Heart left ventricle (tissue), 13 donors: ENCODE results near the gene TMEM179.

Experiments
- POLR2A ChIP-seq, 2 donors: fragments of 450-650 bp; IDR thresholded peaks; one replicate each; pipeline ENCODE4 v1.6.1; 2017; ENCODE audit warnings: antibody characterized with exemption in 2 of 2, mild to moderate bottlenecking in 2 of 2, moderate library complexity in 2 of 2
- TF ChIP-seq, protein P1 (sequence below), 12 donors: fragments of 200-600 bp; sonication (generic) in 4 of 12; IDR thresholded peaks; one replicate each; pipeline versions ENCODE4 v1.5.0 to v1.8.0; 2018 to 2022; ENCODE audit warnings: antibody characterized with exemption in 12 of 12, mild to moderate bottlenecking in 5 of 12
- donor health status: ischemic (EF 13 %, LVEDD 7.1; RV severe dilation, severe dysfunction).
- donor health status: DM: no; HTN: yes; CAD: no.
- donor health status: DM: no; HTN: no; CAD: no.
- donor health status: ischemic (EF 25% LVEDD 6.9; RV normal size, moderate dysfunction).
- donor health status: ischemic (EF 25% LVEDD 5.7; RV mildly dilated, moderate dysfunction).
- donor health status: ischemic (EF 35%, LVEDD 5.7; RV mildly dilated, moderate dysfunction).
- donor health status: nonischemic (EF 11% LVEDD 7.7; RV severe dilation, severe dysfunction).
- donor health status: DM: yes; HTN: yes; CAD: no.
- donor health status: PGD.
- donor health status: ischemic (EF 29% LVEDD 5.4; RV normal size, mild dysfunction).
- donor health status: nonischemic (EF 23%, LVEDD 6.1; RV moderate dilation, normal function).

DNA sequence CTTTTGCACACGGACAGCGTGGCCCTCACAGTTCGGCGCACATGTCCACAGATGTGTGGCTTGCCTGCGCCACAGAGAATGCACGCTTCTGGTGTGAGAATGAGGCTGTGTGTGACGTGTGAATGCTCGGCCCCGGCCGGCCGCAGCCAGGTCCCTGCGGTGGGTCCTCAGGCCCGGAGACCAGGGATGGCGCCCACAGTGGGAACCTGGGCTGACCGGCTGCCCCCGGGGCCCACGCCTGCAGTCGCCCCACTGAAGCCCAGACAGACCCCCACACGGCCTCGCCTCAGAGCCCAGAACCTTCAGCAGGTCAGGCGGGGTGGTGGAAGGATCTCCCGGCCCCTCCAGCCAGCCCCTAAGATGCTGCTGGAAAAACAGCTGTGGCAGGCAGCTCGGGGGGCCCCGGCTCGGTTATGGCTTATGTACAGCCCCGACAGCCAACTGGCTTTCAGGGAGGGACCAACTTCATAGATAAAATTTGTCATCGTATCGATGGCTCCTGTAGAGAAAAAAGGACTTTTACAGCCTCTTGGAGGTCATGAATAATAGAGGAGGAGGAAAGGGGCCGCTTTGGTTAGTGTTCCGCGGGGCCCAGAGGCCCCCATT, 29.5 kb downstream of the TMEM179 start:
- TF ChIP-seq, protein P1, sequence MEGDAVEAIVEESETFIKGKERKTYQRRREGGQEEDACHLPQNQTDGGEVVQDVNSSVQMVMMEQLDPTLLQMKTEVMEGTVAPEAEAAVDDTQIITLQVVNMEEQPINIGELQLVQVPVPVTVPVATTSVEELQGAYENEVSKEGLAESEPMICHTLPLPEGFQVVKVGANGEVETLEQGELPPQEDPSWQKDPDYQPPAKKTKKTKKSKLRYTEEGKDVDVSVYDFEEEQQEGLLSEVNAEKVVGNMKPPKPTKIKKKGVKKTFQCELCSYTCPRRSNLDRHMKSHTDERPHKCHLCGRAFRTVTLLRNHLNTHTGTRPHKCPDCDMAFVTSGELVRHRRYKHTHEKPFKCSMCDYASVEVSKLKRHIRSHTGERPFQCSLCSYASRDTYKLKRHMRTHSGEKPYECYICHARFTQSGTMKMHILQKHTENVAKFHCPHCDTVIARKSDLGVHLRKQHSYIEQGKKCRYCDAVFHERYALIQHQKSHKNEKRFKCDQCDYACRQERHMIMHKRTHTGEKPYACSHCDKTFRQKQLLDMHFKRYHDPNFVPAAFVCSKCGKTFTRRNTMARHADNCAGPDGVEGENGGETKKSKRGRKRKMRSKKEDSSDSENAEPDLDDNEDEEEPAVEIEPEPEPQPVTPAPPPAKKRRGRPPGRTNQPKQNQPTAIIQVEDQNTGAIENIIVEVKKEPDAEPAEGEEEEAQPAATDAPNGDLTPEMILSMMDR (IDR thresholded peaks at IDR 0.05) = no peak
- no peak for TF ChIP-seq POLR2A (IDR thresholded peaks at IDR 0.05)
